ENCODE results near the gene CDHR3.

- TF ChIP-seq CTCF (IDR thresholded peaks at IDR 0.05) (no peak), POLR2A (IDR thresholded peaks at IDR 0.05) (no peak)
Observed at GRCh38 chr7:106064316-106064715, 101.3 kb downstream of the CDHR3 start.
